Heart left ventricle (tissue), 16 donors: ENCODE measurements around the gene FAM168B. TPM values are rescaled to one million over a fixed set of nuclear protein-coding genes. Genes with fewer than 3 reads are reported as not detected.

Source experiments
- ATAC-seq, 4 donors: fragments of 200-7000 bp; cut with Tn5 transposase; one replicate each; pipeline ENCODE4 v1.9.1; 2020 to 2022; ENCODE audit warnings: moderate library complexity in 4 of 4, mild to moderate bottlenecking in 3 of 4, moderate number of reproducible peaks in 1 of 4
- DNase-seq, 5 donors: peaks; one replicate each; pipeline ENCODE4 v3.0.0-alpha.2; 2020
- H3K27ac ChIP-seq, 12 donors: fragments of 200-600 bp; sonication (generic) in 4 of 12; one replicate each; pipeline versions ENCODE4 v1.5.0 to v1.8.0; 2016 to 2022; ENCODE audit warnings: mild to moderate bottlenecking in 2 of 12
- H3K27me3 ChIP-seq, 9 donors: fragments of 200-600 bp; sonication (generic) in 2 of 9; one replicate each; pipeline versions ENCODE4 v1.5.1 to v1.8.0; 2016 to 2022; ENCODE audit warnings: mild to moderate bottlenecking in 3 of 9
- H3K36me3 ChIP-seq, 9 donors: fragments of 200-600 bp; sonication (generic) in 2 of 9; one replicate each; pipeline versions ENCODE4 v1.5.0 to v1.8.0; 2018 to 2022; ENCODE audit warnings: mild to moderate bottlenecking in 2 of 9
- H3K4me1 ChIP-seq, 12 donors: fragments of 200-600 bp; sonication (generic) in 4 of 12; one replicate each; pipeline versions ENCODE4 v1.5.0 to v1.8.0; 2016 to 2022; ENCODE audit warnings: mild to moderate bottlenecking in 3 of 12
- H3K4me3 ChIP-seq, 12 donors: fragments of 200-600 bp; sonication (generic) in 4 of 12; one replicate each; pipeline versions ENCODE4 v1.5.0 to v1.8.0; 2017 to 2022; ENCODE audit warnings: mild to moderate bottlenecking in 9 of 12, moderate library complexity in 4 of 12
- H3K9me3 ChIP-seq, 12 donors: fragments of 200-600 bp; sonication (generic) in 4 of 12; one replicate each; pipeline versions ENCODE4 v1.5.0 to v1.8.0; 2016 to 2022; ENCODE audit warnings: mild to moderate bottlenecking in 1 of 12
- CTCF ChIP-seq, 12 donors: fragments of 200-600 bp; sonication (generic) in 4 of 12; IDR thresholded peaks; one replicate each; pipeline versions ENCODE4 v1.5.0 to v1.8.0; 2018 to 2022; ENCODE audit warnings: antibody characterized with exemption in 12 of 12, mild to moderate bottlenecking in 5 of 12
- POLR2A ChIP-seq, 2 donors: fragments of 450-650 bp; IDR thresholded peaks; one replicate each; pipeline ENCODE4 v1.6.1; 2017; ENCODE audit warnings: antibody characterized with exemption in 2 of 2, mild to moderate bottlenecking in 2 of 2, moderate library complexity in 2 of 2
- WGBS, 4 donors: extraction: QIAGEN DNeasy Blood & Tissue Kit in 2 of 4; methylation state at CpG; one replicate each; pipeline versions ENCODE4 v1.1.5 to v1.1.7; 2013 to 2018; 5-methylcytosine and 5-hydroxymethylcytosine counted together
- intact Hi-C, 10 donors: fragments of 100-400 bp; cut with DNase I; formaldehyde crosslinking; loops; one replicate each; pipeline versions ENCODE4 v1.11.1 to v1.14.2; 2022
- polyA plus RNA-seq, 2 donors: library from polyadenylated mRNA; stranded (reverse); fragments of 200-250 nt; gene quantifications; one replicate each; pipeline ENCODE4 v1.2.3, GENCODE V29; 2013
- total RNA-seq, 9 donors: library from RNA; depleted of rRNA in 2 of 9; stranded (reverse); fragments of >200 nt in 2 of 9; fragmentation: NEBNext Ultra II Directional in 3 of 9; extraction: Animal tissue kit (Norgen Biotek cat#: 25700) in 3 of 9; gene quantifications; one replicate each; pipeline versions ENCODE4 v1.1.0 to v1.2.4, GENCODE V29; 2016 to 2023
- donor health status: ischemic (EF 13 %, LVEDD 7.1; RV severe dilation, severe dysfunction).
- donor health status: healthy with polysubstance abuse.
- donor health status: DM: no; HTN: yes; CAD: no.
- donor health status: DM: no; HTN: no; CAD: no.
- donor health status: ischemic (EF 25% LVEDD 6.9; RV normal size, moderate dysfunction).
- donor health status: ischemic (EF 25% LVEDD 5.7; RV mildly dilated, moderate dysfunction).
- donor health status: healthy.
- donor health status: DM: yes; HTN: yes; CAD: no.
- donor health status: ischemic (EF 35%, LVEDD 5.7; RV mildly dilated, moderate dysfunction).
- donor health status: nonischemic (EF 11% LVEDD 7.7; RV severe dilation, severe dysfunction).
- donor health status: DM: yes; HTN: yes; CAD: no.
- donor health status: PGD.
- donor health status: ischemic (EF 29% LVEDD 5.4; RV normal size, mild dysfunction).
- donor health status: nonischemic (EF 23%, LVEDD 6.1; RV moderate dilation, normal function).

FAM168B gene
- total and polyA plus RNA-seq, 11 donors = 23.0 to 174 (median 86.9) TPM

- Histone ChIP-seq H3K27ac (no peak overlapping the region), H3K4me3 (peak overlapping the region in 10 of 12 donors; percentile 23 to 54 (median 36)), H3K27me3 (peaks cover 0 to 30% (median 7%) of the 10 kb centered on the region in 9 donors), H3K36me3 (no peaks in the 10 kb centered on the region), H3K9me3 (no peaks in the 10 kb centered on the region), H3K4me1 (peaks cover 0 to 13% (median 0%) of the 10 kb centered on the region in 12 donors)
- DNase-seq = peak in 1 of 5 donors; percentile 33
- TF ChIP-seq CTCF (IDR thresholded peaks at IDR 0.05) (no peak), POLR2A (IDR thresholded peaks at IDR 0.05) (no peak)
- 4 to 8% (median 5%) methylated on average over 31 to 61 of the region's 61 CpGs for WGBS, 4 donors
- peak in 2 of 4 donors; percentile 21 to 51 for ATAC-seq
- intact Hi-C loops = no loop called here
Measured at GRCh38 chr2:131034122-131035051, 58.9 kb downstream of the FAM168B start.

- no peak for TF ChIP-seq POLR2A (IDR thresholded peaks at IDR 0.05)
- TF ChIP-seq CTCF (IDR thresholded peaks at IDR 0.05) = no peak
- no peaks in the 10 kb centered on the region for H3K9me3 ChIP-seq
- H3K4me1 ChIP-seq = peaks cover 0 to 13% (median 0%) of the 10 kb centered on the region in 12 donors
- H3K36me3 ChIP-seq = no peaks in the 10 kb centered on the region
- ATAC-seq = no peak
- H3K4me3 ChIP-seq = no peak overlapping the region
- H3K27me3 ChIP-seq = peaks cover 0 to 30% (median 7%) of the 10 kb centered on the region in 9 donors
- H3K27ac ChIP-seq = no peak overlapping the region
- intact Hi-C loops = no loop called here
- 63 to 80% (median 73%) methylated on average over 1 of the region's 1 CpG for WGBS, 4 donors
- no peak for DNase-seq
Measured at GRCh38 chr2:131033786-131034121, 59.5 kb downstream of the FAM168B start.

- H3K4me3 ChIP-seq = no peak overlapping the region
- DNase-seq = no peak
- intact Hi-C loops = no loop called here
- no peak overlapping the region for H3K27ac ChIP-seq
- no peaks in the 10 kb centered on the region for H3K36me3 ChIP-seq
- WGBS, 4 donors = 77 to 93% (median 86%) methylated on average over 3 to 4 of the region's 4 CpGs
- TF ChIP-seq POLR2A (IDR thresholded peaks at IDR 0.05) (no peak), CTCF (IDR thresholded peaks at IDR 0.05) (no peak)
- no peaks in the 10 kb centered on the region for H3K9me3 ChIP-seq
- H3K4me1 ChIP-seq = peaks cover 0 to 13% (median 0%) of the 10 kb centered on the region in 12 donors
- ATAC-seq = no peak
- peaks cover 0 to 30% (median 7%) of the 10 kb centered on the region in 9 donors for H3K27me3 ChIP-seq
Measured at GRCh38 chr2:131032393-131032836, 60.8 kb downstream of the FAM168B start.

GRCh38 chr2:131031875-131032274 lies 61.4 kb downstream of the FAM168B start:
- Histone ChIP-seq H3K9me3 (no peaks in the 10 kb centered on the region), H3K4me3 (no peak overlapping the region), H3K4me1 (peaks cover 0 to 13% (median 0%) of the 10 kb centered on the region in 12 donors), H3K27ac (no peak overlapping the region), H3K27me3 (peaks cover 0 to 30% (median 7%) of the 10 kb centered on the region in 9 donors), H3K36me3 (no peaks in the 10 kb centered on the region)
- DNase-seq (no peak), ATAC-seq (no peak)
- 66 to 81% (median 73%) methylated on average over 5 to 9 of the region's 9 CpGs for WGBS, 4 donors
- intact Hi-C loops = no loop called here
- TF ChIP-seq POLR2A (IDR thresholded peaks at IDR 0.05) = no peak
- TF ChIP-seq CTCF (IDR thresholded peaks at IDR 0.05) = no peak
